Neural cell (in vitro differentiated cells): ENCODE measurements around the gene LRRC74A. TPM values are rescaled to one million over a fixed set of nuclear protein-coding genes. Genes with fewer than 3 reads are reported as not detected.

Experiments used
- H2AFZ ChIP-seq: fragments of 200-600, 300-800 bp; sonication (generic), shearing (Covaris generic); 2 replicates; pipeline ENCODE4 v1.6.0; 2014; ENCODE audit warnings: low read depth, mild to moderate bottlenecking, antibody characterized with exemption, low read length, moderate library complexity
- H3F3A ChIP-seq: fragments of 200-600 bp; shearing (Covaris generic); 2 replicates; pipeline ENCODE4 v1.6.1; 2016; ENCODE audit warnings: mild to moderate bottlenecking, moderate library complexity, mixed read lengths, antibody characterized with exemption, low read length; ENCODE audit not compliant: insufficient read depth, poor library complexity, severe bottlenecking
- H3K27ac ChIP-seq: fragments of 200-600, 300-800 bp; sonication (generic), shearing (Covaris generic); 2 replicates; pipeline ENCODE4 v1.5.1; 2014; ENCODE audit warnings: mild to moderate bottlenecking, low read length, moderate library complexity
- H3K27me3 ChIP-seq: fragments of 300-800, 200-600 bp; sonication (generic), shearing (Covaris generic); 2 replicates; pipeline ENCODE4 v1.6.0; 2014; ENCODE audit warnings: mild to moderate bottlenecking, low read depth, low read length, moderate library complexity; ENCODE audit not compliant: insufficient read depth
- H3K36me3 ChIP-seq: fragments of 300-800, 200-600 bp; sonication (generic), shearing (Covaris generic); 2 replicates; pipeline ENCODE4 v1.5.1; 2014; ENCODE audit warnings: mild to moderate bottlenecking, antibody characterized with exemption, low read length, moderate library complexity; ENCODE audit not compliant: insufficient read depth
- H3K4me2 ChIP-seq: fragments of 300-800, 200-600 bp; sonication (generic), shearing (Covaris generic); 2 replicates; pipeline ENCODE4 v1.6.0; 2014; ENCODE audit warnings: mild to moderate bottlenecking, low read length
- H3K4me3 ChIP-seq: fragments of 300-800, 200-600 bp; sonication (generic), shearing (Covaris generic); 2 replicates; pipeline ENCODE4 v1.5.1; 2014; ENCODE audit warnings: mild to moderate bottlenecking, low read length, moderate library complexity
- H3K79me2 ChIP-seq: fragments of 200-600 bp; shearing (Covaris generic); replicated peaks from 2 replicates; pipeline ENCODE4 v1.6.0; 2014; ENCODE audit warnings: mild to moderate bottlenecking, low read length, moderate library complexity; ENCODE audit not compliant: insufficient read depth
- H3K9ac ChIP-seq: fragments of 300-800, 200-600 bp; sonication (generic), shearing (Covaris generic); 2 replicates; pipeline ENCODE4 v1.6.1; 2016; ENCODE audit warnings: mild to moderate bottlenecking, low read length, mixed read lengths
- H3K9me2 ChIP-seq: fragments of 200-600 bp; shearing (Covaris generic); 2 replicates; pipeline ENCODE4 v1.6.1; 2016; ENCODE audit warnings: mild to moderate bottlenecking, low read length, mixed read lengths; ENCODE audit not compliant: insufficient read depth
- H3K9me3 ChIP-seq: fragments of 200-600, 300-800 bp; sonication (generic), shearing (Covaris generic); 2 replicates; pipeline ENCODE4 v1.6.1; 2016; ENCODE audit warnings: mild to moderate bottlenecking, mixed run types, low read length, moderate library complexity, mixed read lengths
- H4K20me1 ChIP-seq: fragments of 200-600 bp; shearing (Covaris generic); 2 replicates; pipeline ENCODE4 v1.6.1; 2016; ENCODE audit warnings: mild to moderate bottlenecking, mixed run types; ENCODE audit not compliant: insufficient read depth
- EP300 ChIP-seq: fragments of 450-650 bp; conservative IDR thresholded peaks from 2 replicates; pipeline ENCODE4 v1.6.1; 2014; ENCODE audit warnings: antibody characterized with exemption, mild to moderate bottlenecking, moderate library complexity; ENCODE audit not compliant: poor library complexity, severe bottlenecking
- EZH2 ChIP-seq: fragments of 200-600, 300-800 bp; shearing (Covaris generic), sonication (generic); IDR thresholded peaks from 2 replicates; pipeline ENCODE4 v1.6.1; 2014; ENCODE audit warnings: antibody characterized with exemption, low read length, borderline replicate concordance, mild to moderate bottlenecking; ENCODE audit not compliant: insufficient read depth, poor library complexity, severe bottlenecking
- MXI1 ChIP-seq: fragments of 450-650 bp; conservative IDR thresholded peaks from 2 replicates; pipeline ENCODE4 v1.6.1; 2014; ENCODE audit warnings: antibody characterized with exemption, mild to moderate bottlenecking; ENCODE audit not compliant: poor library complexity, severe bottlenecking
- POLR2AphosphoS5 ChIP-seq: IDR thresholded peaks from 2 replicates; pipeline ENCODE4 v1.6.1; 2012
- RAD21 ChIP-seq: fragments of 450-650 bp; conservative IDR thresholded peaks from 2 replicates; pipeline ENCODE4 v1.6.1; 2014; ENCODE audit warnings: antibody characterized with exemption, mild to moderate bottlenecking, moderate library complexity
- REST ChIP-seq: IDR thresholded peaks from 2 replicates; pipeline ENCODE4 v1.6.1; 2012; ENCODE audit warnings: borderline replicate concordance
- SMC3 ChIP-seq: fragments of 450-650 bp; conservative IDR thresholded peaks from 2 replicates; pipeline ENCODE4 v1.6.1; 2014; ENCODE audit warnings: antibody characterized with exemption, mild to moderate bottlenecking, moderate library complexity; ENCODE audit not compliant: poor library complexity
- TAF1 ChIP-seq: IDR thresholded peaks from 2 replicates; pipeline ENCODE4 v1.6.1; 2012; ENCODE audit warnings: low read depth
- polyA plus RNA-seq: library from polyadenylated mRNA; depleted of rRNA; stranded (reverse); fragments of >200 nt; gene quantifications from 2 replicates; pipeline ENCODE4 v1.2.3, GENCODE V29; 2014
- TF ChIP-seq, protein P1 (sequence below): fragments of 450-650 bp; IDR thresholded peaks from 2 replicates; pipeline ENCODE4 v1.5.1; 2014; ENCODE audit warnings: antibody characterized with exemption, mild to moderate bottlenecking, moderate library complexity; ENCODE audit not compliant: poor library complexity, severe bottlenecking

Gene LRRC74A
- polyA plus RNA-seq, 1 donor from 2014 or later: not detected

- H3K36me3 ChIP-seq: no peaks in the 10 kb centered on the region
- TF ChIP-seq SMC3 (no peak), REST (no peak), EP300 (no peak), EZH2 (no peak), TAF1 (no peak), RAD21 (no peak), MXI1 (no peak), POLR2AphosphoS5 (no peak)
- TF ChIP-seq, protein P1, sequence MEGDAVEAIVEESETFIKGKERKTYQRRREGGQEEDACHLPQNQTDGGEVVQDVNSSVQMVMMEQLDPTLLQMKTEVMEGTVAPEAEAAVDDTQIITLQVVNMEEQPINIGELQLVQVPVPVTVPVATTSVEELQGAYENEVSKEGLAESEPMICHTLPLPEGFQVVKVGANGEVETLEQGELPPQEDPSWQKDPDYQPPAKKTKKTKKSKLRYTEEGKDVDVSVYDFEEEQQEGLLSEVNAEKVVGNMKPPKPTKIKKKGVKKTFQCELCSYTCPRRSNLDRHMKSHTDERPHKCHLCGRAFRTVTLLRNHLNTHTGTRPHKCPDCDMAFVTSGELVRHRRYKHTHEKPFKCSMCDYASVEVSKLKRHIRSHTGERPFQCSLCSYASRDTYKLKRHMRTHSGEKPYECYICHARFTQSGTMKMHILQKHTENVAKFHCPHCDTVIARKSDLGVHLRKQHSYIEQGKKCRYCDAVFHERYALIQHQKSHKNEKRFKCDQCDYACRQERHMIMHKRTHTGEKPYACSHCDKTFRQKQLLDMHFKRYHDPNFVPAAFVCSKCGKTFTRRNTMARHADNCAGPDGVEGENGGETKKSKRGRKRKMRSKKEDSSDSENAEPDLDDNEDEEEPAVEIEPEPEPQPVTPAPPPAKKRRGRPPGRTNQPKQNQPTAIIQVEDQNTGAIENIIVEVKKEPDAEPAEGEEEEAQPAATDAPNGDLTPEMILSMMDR: no peak
- H3K27ac ChIP-seq: no peak overlapping the region
- no peaks in the 10 kb centered on the region for H4K20me1 ChIP-seq
- no peaks in the 10 kb centered on the region for H3F3A ChIP-seq
- H3K27me3 ChIP-seq: no peaks in the 10 kb centered on the region
- no peaks in the 10 kb centered on the region for H3K79me2 ChIP-seq
- H3K9me2 ChIP-seq: no peaks in the 10 kb centered on the region
- no peak overlapping the region for H3K4me3 ChIP-seq
- no peak overlapping the region for H3K4me2 ChIP-seq
- H2AFZ ChIP-seq: no peak overlapping the region
- no peaks in the 10 kb centered on the region for H3K9me3 ChIP-seq
- H3K9ac ChIP-seq: no peak overlapping the region
These were observed 11.3 kb downstream of the LRRC74A start for GRCh38 chr14:76837524-76837923.

GRCh38 chr14:76842414-76842813 lies 16.2 kb downstream of the LRRC74A start:
- Histone ChIP-seq H3K36me3 (no peaks in the 10 kb centered on the region), H3K9me2 (no peaks in the 10 kb centered on the region), H3F3A (no peaks in the 10 kb centered on the region), H3K27me3 (no peaks in the 10 kb centered on the region), H3K27ac (no peak overlapping the region), H4K20me1 (no peaks in the 10 kb centered on the region), H3K9ac (no peak overlapping the region), H3K9me3 (no peaks in the 10 kb centered on the region), H3K4me2 (no peak overlapping the region), H2AFZ (no peak overlapping the region), H3K4me3 (no peak overlapping the region), H3K79me2 (no peaks in the 10 kb centered on the region)
- TF ChIP-seq EP300 (no peak), POLR2AphosphoS5 (no peak), EZH2 (no peak), RAD21 (no peak)
- TF ChIP-seq, protein P1: no peak
